DMS114 treated with DMSO at 0.1 percent for 48 hours (cell line): ENCODE data around the gene DGKH.
A peak's percentile ranks its signal among the peaks of the same experiment; 100 is the strongest.

Experiments
- DNase-seq: peaks from one replicate; lab custom pipeline; 2025; ENCODE audit not compliant: unreplicated experiment; lab: John Stamatoyannopoulos, UW

Gene DGKH

DNA sequence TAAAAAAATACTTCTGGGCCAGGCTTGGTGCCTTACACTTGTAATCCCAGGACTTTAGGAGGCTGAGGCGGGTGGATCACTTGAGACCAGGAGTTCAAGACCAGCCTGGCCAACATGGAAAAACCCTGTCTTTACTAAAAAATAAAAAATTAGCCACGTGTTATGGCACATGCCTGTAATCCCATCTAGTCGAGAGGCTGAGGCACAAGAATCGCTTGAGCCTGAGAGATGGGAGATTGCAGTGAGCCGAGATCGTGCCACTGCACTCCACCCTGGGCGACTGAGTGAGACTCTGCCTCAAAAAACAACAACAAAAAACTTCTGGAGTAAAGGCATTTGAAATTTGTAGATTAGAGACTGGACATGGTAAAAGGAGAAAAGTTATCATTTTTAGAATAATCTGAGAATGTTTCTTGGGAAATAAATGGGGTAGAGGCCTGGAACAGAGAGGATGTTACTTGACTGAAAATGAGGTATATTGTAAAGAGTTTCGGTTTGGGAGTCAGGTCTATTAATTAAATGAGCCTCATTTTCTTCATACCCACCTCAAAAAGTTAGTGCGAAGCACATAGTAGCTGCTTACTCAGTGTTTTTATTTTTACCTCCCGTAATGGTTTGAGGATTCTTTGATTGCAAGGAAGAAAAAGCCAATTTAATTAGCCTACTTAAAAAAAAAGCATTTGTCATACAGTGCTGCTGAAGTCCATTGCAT, 226.1 kb downstream of the DGKH start:
- DNase-seq = no peak

DNA sequence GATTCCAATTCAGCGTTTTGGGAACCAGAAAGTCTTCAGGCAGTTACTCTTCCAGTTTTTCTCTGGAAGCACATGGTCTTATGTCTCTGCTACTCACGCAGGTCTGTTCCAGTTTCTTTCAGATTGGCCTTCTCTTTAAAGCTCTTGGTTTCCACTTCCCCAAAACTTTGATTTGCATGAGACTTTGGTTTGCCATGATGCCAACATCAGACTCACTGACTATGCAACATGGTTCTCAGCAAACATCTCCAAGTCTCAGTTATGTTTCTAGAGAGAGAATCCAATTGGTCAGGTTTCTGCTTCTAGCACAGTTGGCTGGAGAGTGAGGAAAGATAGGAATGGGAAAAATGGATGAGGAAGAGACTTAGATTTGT, 226.6 kb downstream of the DGKH start:
- no peak for DNase-seq

- DNase-seq = no peak
Measured at GRCh38 chr13:42275506-42275905, 227.1 kb downstream of the DGKH start.

GRCh38 chr13:42276683-42277082, 228.2 kb downstream of the DGKH start:
- no peak for DNase-seq

DNA sequence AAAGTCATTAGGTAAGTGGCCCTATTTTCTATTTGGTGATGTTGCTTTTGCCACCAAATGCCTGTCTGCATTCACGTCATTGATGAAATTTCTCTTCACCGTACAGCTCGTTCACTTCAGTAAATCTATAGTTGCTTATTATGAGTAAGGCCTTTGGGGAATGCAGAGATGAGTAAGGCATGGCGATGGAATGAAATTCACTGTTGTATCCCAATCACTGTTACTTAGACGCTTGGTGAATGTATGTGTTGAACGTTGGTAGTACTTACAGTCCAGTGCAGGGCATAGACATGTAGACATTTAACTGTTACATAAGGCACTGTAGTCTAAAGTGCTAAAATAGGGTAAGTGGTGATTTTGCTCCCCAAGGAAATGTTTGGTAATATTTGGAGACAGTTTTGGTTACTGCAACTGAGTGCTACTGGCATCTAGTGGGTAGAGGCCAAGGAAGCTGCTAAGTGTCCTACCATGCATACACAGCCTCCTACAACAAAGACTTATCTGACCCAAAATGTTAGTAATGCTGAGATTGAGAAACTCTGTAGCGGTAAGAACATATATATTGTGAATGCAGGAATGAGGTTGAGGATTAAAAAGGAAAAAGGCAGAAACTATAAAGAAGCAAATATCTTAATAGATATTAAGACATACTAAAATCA, 229.3 kb downstream of the DGKH start:
- peak; percentile 38 for DNase-seq

- no peak for DNase-seq
Measured at GRCh38 chr13:42279080-42279479, 230.6 kb downstream of the DGKH start.

- DNase-seq = no peak
Measured at GRCh38 chr13:42279986-42280385, 231.5 kb downstream of the DGKH start.

GRCh38 chr13:42280537-42280936, 232.1 kb downstream of the DGKH start:
- no peak for DNase-seq

DNA sequence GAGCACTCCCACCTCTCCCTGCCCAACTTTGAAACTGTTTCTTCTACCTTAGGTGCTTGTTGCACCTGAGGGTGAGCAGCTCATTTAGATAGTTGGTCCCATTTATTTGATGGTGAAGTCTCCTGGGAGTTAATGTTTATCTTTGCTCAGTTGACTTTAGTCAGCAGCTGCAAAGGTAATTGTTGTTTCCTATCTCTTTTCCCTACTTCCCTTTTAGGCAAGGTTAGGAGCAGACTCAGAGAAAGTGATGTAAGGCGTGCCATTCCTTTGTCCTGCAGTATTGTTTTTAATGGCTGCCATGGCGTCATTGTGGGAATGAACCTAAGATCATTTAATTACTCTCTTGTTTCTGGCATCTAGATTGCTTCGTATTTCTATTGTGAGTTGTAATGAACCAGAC, 235.1 kb downstream of the DGKH start:
- no peak for DNase-seq

DNA sequence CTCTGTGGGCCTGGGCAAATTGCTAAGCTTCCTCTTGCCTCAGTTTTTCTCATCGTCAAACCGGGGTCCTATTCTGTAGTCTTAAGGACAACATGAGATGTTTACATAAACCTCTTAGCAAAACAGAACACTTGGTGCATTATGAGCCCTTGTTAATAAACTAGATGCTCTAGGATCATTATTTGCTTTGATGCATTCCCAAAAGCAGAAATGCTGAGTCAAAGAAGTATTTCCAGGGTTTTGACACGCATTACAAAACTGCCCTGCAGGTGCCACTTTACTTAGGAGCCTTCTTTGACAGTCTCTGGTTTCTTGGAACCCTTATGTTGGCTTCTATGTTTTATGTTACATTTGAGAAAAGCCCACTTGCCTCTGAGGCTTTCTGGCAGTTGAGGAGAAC, 235.6 kb downstream of the DGKH start:
- no peak for DNase-seq
